GM12874 (cell line): ENCODE results near the gene SH3RF3.

Source experiments
- CTCF ChIP-seq: IDR thresholded peaks from 2 replicates; pipeline ENCODE4 v1.5.1; 2011; ENCODE audit warnings: low read depth, mild to moderate bottlenecking, control low read depth, low read length, moderate library complexity; ENCODE audit not compliant: insufficient read depth

The SH3RF3 gene

GRCh38 chr2:109155553-109156451, 26.8 kb downstream of the SH3RF3 start:
- TF ChIP-seq CTCF: no peak

- TF ChIP-seq CTCF: no peak
Measured at GRCh38 chr2:109157563-109158105, 28.6 kb downstream of the SH3RF3 start.

- no peak for TF ChIP-seq CTCF
Measured at GRCh38 chr2:109158237-109158636, 29.2 kb downstream of the SH3RF3 start.

- no peak for TF ChIP-seq CTCF
Measured at GRCh38 chr2:109159096-109159495, 30.1 kb downstream of the SH3RF3 start.

GRCh38 chr2:109160714-109161440, 31.9 kb downstream of the SH3RF3 start:
- TF ChIP-seq CTCF: no peak

- no peak for TF ChIP-seq CTCF
Measured at GRCh38 chr2:109162999-109163398, 34.0 kb downstream of the SH3RF3 start.

- TF ChIP-seq CTCF: no peak
Measured at GRCh38 chr2:109164311-109164710, 35.3 kb downstream of the SH3RF3 start.
